DOHH2 (cell line): ENCODE data around the gene MAN2B2.

Source experiments
- CTCF ChIP-seq: fragments of 200-600 bp; sonication (generic); IDR thresholded peaks from one replicate; pipeline ENCODE4 v1.5.1; 2014; ENCODE audit warnings: antibody characterized with exemption, mild to moderate bottlenecking, low read depth, low read length; ENCODE audit not compliant: poor library complexity, severe bottlenecking
- EZH2phosphoT487 ChIP-seq: fragments of 200-600 bp; sonication (generic); IDR thresholded peaks from 2 replicates; pipeline ENCODE4 v1.6.1; 2017; ENCODE audit warnings: borderline replicate concordance, mild to moderate bottlenecking, antibody characterized with exemption, low read length, moderate library complexity, mixed read lengths

GRCh38 chr4:6566391-6567190 lies 8.4 kb upstream of the MAN2B2 start:
- TF ChIP-seq CTCF: no peak
- TF ChIP-seq EZH2phosphoT487: no peak
